ENCODE data around the gene GPC3.
"Not testable (repeated sequence)": the region's sequence is repeated elsewhere in the genome, so short reads cannot be mapped to it uniquely, and the experiment has no call there.

The GPC3 gene

GRCh38 chrX:133745349-133745748, 240.0 kb downstream of the GPC3 start:
- no peak for DNase-seq

GRCh38 chrX:133742602-133743305, 242.6 kb downstream of the GPC3 start:
- no peak for DNase-seq

GRCh38 chrX:133741303-133741702, 244.1 kb downstream of the GPC3 start:
- no peak for DNase-seq

- DNase-seq = no peak
Observed at GRCh38 chrX:133726642-133727041, 258.8 kb downstream of the GPC3 start.

DNA sequence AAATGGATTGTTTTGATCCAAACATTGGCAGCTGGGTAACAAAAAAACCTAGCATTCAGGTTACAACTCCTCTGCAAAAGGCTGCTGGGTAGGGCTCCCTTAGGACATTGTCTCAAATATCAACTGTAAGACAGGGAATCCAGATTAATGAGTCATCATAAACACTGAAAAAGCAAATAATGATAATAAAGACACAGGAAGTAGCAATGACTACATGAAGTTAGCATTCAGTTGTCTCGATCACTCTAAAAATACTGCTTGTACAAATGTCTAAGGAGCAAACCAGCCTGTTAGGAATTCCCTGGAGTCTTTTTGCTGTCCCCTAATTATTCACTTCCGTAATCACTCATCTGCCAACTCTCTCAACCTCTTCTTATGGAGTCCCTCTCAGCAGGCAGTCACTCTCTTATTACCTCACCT, 259.2 kb downstream of the GPC3 start:
- DNase-seq = peak; percentile 26

- DNase-seq = no peak
Observed at GRCh38 chrX:133723930-133724329, 261.5 kb downstream of the GPC3 start.

- DNase-seq = no peak
Observed at GRCh38 chrX:133722756-133723155, 262.6 kb downstream of the GPC3 start.

GRCh38 chrX:133720269-133720668, 265.1 kb downstream of the GPC3 start:
- DNase-seq = not testable (repeated sequence)

DNA sequence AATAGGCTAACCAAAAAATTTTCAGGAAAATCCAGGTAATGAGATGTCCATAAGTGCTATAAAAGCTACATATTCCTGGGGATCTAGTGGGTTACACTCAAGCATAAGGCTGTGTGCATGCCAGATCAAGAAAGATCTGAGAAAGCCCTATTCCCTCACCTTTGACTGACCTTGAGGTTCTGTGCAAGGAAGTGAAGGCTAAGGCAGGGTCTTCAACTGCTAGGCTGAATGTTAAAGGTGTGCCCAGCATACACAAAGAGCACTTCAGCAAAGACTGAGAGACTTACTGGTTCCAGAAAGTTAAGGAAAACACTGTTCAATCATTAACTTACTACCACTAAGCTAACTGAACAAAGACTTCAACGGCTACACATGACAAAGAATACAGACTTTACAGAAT, 269.7 kb downstream of the GPC3 start:
- no peak for DNase-seq

- no peak for DNase-seq
Observed at GRCh38 chrX:133709501-133709900, 275.9 kb downstream of the GPC3 start.

- DNase-seq = no peak
Observed at GRCh38 chrX:133706890-133707289, 278.5 kb downstream of the GPC3 start.

GRCh38 chrX:133702230-133702629, 283.2 kb downstream of the GPC3 start:
- no peak for DNase-seq

DNA sequence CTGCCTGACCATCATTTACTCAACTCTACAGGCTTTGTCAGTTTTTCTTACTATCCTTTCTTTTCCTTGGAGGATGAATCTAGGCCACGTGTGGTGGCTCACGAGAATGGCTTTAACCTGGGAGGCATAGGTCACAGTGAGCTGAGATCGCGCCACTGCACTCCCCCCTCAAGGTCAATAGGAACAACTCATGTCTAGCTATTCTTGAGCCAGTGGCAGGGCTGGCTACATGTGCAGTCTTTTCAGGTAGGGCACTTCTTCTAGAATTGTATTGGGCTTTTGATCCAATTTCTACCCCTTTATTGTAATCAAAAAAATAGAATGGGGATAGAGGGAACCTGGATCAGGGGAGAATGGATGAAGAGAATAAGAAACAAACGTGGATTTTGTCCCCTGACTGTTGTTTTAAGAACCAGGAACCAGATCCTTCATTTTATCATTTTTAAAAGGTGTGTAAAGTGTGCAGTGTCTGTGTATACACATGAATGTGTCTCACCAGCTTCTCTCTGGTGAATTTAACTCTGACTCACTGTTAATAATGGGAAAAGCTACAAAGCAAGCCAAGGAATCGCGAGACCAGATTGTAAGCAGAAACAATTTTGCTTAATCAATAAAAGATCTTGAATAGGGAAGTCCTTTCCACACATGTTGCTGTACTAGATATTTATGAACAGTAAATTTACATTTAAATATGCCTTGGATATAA, 286.2 kb downstream of the GPC3 start:
- DNase-seq = no peak

GRCh38 chrX:133698298-133698697, 287.1 kb downstream of the GPC3 start:
- peak; percentile 2 for DNase-seq

- DNase-seq = no peak
Observed at GRCh38 chrX:133697656-133698055, 287.7 kb downstream of the GPC3 start.

DNA sequence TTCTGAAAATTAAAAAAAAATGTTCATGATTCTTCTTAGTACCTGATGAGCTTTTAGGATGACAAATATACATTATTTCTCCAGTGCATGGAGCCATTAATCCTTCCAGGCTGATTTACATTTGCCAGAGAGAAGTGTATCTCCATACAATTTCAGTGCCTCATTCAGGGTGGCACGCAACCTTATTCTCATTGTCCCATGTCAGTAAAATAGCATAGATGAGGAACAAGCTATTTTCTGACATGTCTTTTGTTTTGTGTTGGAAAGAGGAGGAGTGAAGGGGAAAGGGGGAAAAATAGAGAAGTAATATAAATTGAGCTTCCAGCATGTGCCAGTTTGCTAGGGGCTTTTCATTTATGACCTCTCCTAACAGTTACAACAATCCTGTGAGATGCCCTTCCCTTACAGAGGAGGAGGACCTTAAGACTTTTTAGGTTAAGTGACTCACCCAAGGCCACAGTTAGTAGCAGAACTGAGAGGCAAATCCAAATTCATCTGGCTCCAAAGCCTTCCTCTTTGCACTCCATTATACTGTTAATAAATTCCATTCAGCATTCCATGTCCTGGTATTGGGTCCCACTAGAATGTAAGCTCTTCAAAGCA, 295.3 kb downstream of the GPC3 start:
- no peak for DNase-seq

GRCh38 chrX:133685822-133686221, 299.6 kb downstream of the GPC3 start:
- DNase-seq = no peak

DNA sequence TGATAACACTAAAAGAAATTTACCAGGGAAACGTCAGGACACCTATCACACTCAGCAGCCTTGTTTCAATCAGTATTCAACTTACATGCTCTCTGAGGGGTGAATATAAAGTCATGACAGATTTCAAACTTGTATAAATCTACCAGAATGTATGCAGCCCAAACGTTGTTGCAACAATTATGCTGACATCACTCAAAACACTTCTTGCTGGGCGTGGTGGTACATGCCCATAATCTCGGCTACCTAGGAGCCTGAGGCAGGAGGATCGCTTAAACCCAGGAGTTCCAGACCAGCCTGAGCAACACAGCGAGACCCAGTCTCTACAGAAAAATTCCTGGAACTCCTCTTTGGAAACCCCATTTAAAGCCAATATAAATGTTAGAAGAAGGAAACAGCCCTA, 303.5 kb downstream of the GPC3 start:
- no peak for DNase-seq

- no peak for DNase-seq
Observed at GRCh38 chrX:133681421-133681820, 304.0 kb downstream of the GPC3 start.

GRCh38 chrX:133677123-133678063, 308.0 kb downstream of the GPC3 start:
- DNase-seq = no peak

DNA sequence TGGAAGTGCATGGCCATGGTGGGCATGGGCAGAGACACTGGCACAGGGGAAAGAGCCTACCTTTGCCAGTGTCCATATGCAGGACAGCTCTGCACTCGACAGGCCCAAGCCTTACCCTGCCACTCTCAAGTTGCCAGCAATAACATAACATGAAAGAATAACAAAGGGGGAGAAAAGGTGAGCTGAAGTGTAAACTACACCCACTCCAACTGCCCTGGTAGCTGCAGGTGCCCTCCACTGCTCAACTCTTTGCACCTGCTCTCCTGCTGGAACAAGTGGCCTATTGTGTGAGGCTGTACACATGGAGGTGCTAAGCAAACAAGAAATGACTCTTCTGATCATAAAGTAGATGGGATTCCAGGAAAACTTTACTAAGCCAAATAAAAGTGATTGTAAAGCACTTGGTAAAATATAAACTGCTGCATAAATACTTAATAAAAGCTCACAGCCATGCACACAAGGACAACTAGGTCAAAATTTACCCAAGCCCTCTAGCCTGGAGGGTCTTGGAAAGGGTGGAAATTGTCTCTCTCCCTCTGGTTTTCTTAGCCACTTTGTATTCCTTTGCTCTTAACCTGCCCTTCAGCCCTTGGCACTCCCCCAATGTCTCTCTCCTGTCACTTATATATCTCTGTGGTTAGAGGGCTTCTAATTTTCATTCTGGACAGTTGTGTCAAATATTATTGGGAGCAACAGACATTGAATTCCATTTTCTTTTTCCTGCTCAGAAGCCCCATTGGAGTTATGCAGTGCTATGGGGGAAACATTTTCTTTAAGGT, 308.9 kb downstream of the GPC3 start:
- DNase-seq = no peak

All from amniotic stem cell (primary cell).